B cell (primary cell): ENCODE results near the gene DNAAF5. TPM values are rescaled to one million over a fixed set of nuclear protein-coding genes. Genes with fewer than 3 reads are reported as not detected.

Experiments used
- ATAC-seq: fragments of 200-7000 bp; cut with Tn5 transposase; one replicate; pipeline ENCODE4 v1.10.0; 2021; ENCODE audit warnings: low read depth, mild to moderate bottlenecking, moderate number of reproducible peaks, moderate library complexity
- CTCF ChIA-PET: fragments of 350-600 bp; sonication (Branson Sonifier 250); formaldehyde crosslinking; loops from one replicate; lab custom pipeline; 2021; ENCODE audit warnings: antibody characterized with exemption, inconsistent platforms; lab: Charles Lee
- POLR2A ChIA-PET: fragments of 350-600 bp; sonication (Branson Sonifier 250); formaldehyde crosslinking; loops from one replicate; lab custom pipeline; 2021; ENCODE audit warnings: antibody characterized with exemption; lab: Charles Lee
- DNase-seq: peaks from one replicate; pipeline ENCODE4 v3.0.0; 2013
- H2AFZ ChIP-seq: 2 replicates; pipeline ENCODE4 v1.6.1; 2012; ENCODE audit warnings: mild to moderate bottlenecking, low read depth, low read length; ENCODE audit not compliant: insufficient read depth, poor library complexity, severe bottlenecking
- H3K27ac ChIP-seq, 2 donors: 1 replicate in 1 of 2; 2 replicates in 1 of 2; pipeline ENCODE4 v1.5.1; 2012 to 2013; ENCODE audit warnings: low read length in 2 of 2, mild to moderate bottlenecking in 2 of 2, moderate library complexity in 1 of 2
- H3K27me3 ChIP-seq, 4 experiments: fragments of 200-600 bp in 1 of 4; sonication (generic) in 1 of 4; replicated peaks in 1 of 4; 1 replicate in 2 of 4; 2 replicates in 2 of 4; pipeline versions ENCODE4 v1.6.1 to v1.7.0; 2013 to 2016; ENCODE audit warnings: low read length in 3 of 4, mild to moderate bottlenecking in 2 of 4, mixed read lengths in 1 of 4, moderate library complexity in 1 of 4; ENCODE audit not compliant: insufficient read depth in 4 of 4, control insufficient read depth in 3 of 4; ENCODE audit errors: control extremely low read depth in 1 of 4
- H3K36me3 ChIP-seq, 2 experiments: replicated peaks in 1 of 2; 1 replicate in 1 of 2; 2 replicates in 1 of 2; pipeline versions ENCODE4 v1.6.1 to v1.7.1; 2013; ENCODE audit warnings: low read length in 1 of 2; ENCODE audit not compliant: insufficient read depth in 2 of 2, control insufficient read depth in 1 of 2; ENCODE audit errors: control extremely low read depth in 1 of 2, extremely low read depth in 1 of 2
- H3K4me1 ChIP-seq, 2 donors: fragments of 200-600 bp in 1 of 2; sonication (generic) in 1 of 2; 1 replicate in 1 of 2; 2 replicates in 1 of 2; pipeline versions ENCODE4 v1.5.1 to v1.6.1; 2013 to 2017; ENCODE audit warnings: low read length in 2 of 2; ENCODE audit not compliant: control insufficient read depth in 2 of 2, insufficient read depth in 2 of 2
- H3K4me2 ChIP-seq: replicated peaks from 2 replicates; pipeline ENCODE3; 2012; ENCODE audit warnings: mild to moderate bottlenecking, low read depth, low read length; ENCODE audit not compliant: poor library complexity, severe bottlenecking
- H3K4me3 ChIP-seq, 5 experiments: fragments of 200-600 bp in 1 of 5; sonication (generic) in 1 of 5; 1 replicate in 3 of 5; 2 replicates in 2 of 5; pipeline versions ENCODE4 v1.5.1 to v1.7.0; 2011 to 2016; ENCODE audit warnings: low read length in 4 of 5, mild to moderate bottlenecking in 4 of 5, low read depth in 2 of 5, control low read depth in 1 of 5, moderate library complexity in 1 of 5; ENCODE audit not compliant: insufficient read depth in 1 of 5; ENCODE audit errors: control extremely low read depth in 1 of 5, extremely low read depth in 1 of 5
- H3K79me2 ChIP-seq: fragments of 200-600 bp; sonication (generic); one replicate; pipeline ENCODE4 v1.6.0; 2016; ENCODE audit warnings: low read length; ENCODE audit not compliant: control insufficient read depth, insufficient read depth
- H3K9ac ChIP-seq: fragments of 200-600 bp; sonication (generic); 2 replicates; pipeline ENCODE4 v1.6.1; 2017; ENCODE audit warnings: mild to moderate bottlenecking, low read length, moderate library complexity
- H3K9me3 ChIP-seq, 3 donors: one replicate each; pipeline versions ENCODE4 v1.6.1 to v1.7.1; 2013; ENCODE audit warnings: low read length in 2 of 3; ENCODE audit not compliant: control insufficient read depth in 2 of 3, insufficient read depth in 1 of 3; ENCODE audit errors: control extremely low read depth in 1 of 3
- H4K20me1 ChIP-seq: 2 replicates; pipeline ENCODE4 v1.6.0; 2012; ENCODE audit warnings: mild to moderate bottlenecking, low read length; ENCODE audit not compliant: insufficient read depth, control insufficient read depth, poor library complexity, severe bottlenecking
- H3K27ac Mint-ChIP-seq: one replicate; pipeline ENCODE4 v1.8.0; 2021; ENCODE audit warnings: mixed read lengths
- H3K27me3 Mint-ChIP-seq: one replicate; pipeline ENCODE4 v1.8.0; 2021; ENCODE audit warnings: mixed read lengths
- H3K4me1 Mint-ChIP-seq: one replicate; pipeline ENCODE4 v1.8.0; 2021; ENCODE audit warnings: mixed read lengths
- H3K4me3 Mint-ChIP-seq: one replicate; pipeline ENCODE4 v1.8.0; 2021; ENCODE audit warnings: mixed read lengths
- H3K9me3 Mint-ChIP-seq: one replicate; pipeline ENCODE4 v1.8.0; 2022; ENCODE audit warnings: mixed read lengths; ENCODE audit not compliant: insufficient read depth
- CTCF ChIP-seq: fragments of 200-600 bp; IDR thresholded peaks from one replicate; pipeline ENCODE4 v1.8.0; 2022; ENCODE audit warnings: antibody characterized with exemption, mild to moderate bottlenecking
- EZH2 ChIP-seq: IDR thresholded peaks from 2 replicates; pipeline ENCODE4 v1.6.1; 2012; ENCODE audit warnings: borderline replicate concordance, low read depth, mild to moderate bottlenecking, moderate library complexity, low read length; ENCODE audit not compliant: insufficient read depth, poor library complexity, severe bottlenecking
- WGBS: methylation state at CpG from one replicate; pipeline ENCODE4 v1.1.5; 2013; ENCODE audit warnings: missing lambda C conversion rate; ENCODE audit not compliant: insufficient coverage; 5-methylcytosine and 5-hydroxymethylcytosine counted together
- intact Hi-C: fragments of 100-400 bp; cut with micrococcal nuclease; formaldehyde crosslinking; loops from one replicate; pipeline ENCODE4 v1.10.0; 2022
- polyA plus RNA-seq: library from polyadenylated mRNA; depleted of rRNA; stranded (reverse); fragments of >200 nt; gene quantifications from 2 replicates; pipeline ENCODE4 v1.2.3, GENCODE V29; 2012
- total RNA-seq, 2 donors: library from RNA; stranded (reverse); fragments of 120-200 nt in 1 of 2; gene quantifications; 1 replicate in 1 of 2; 2 replicates in 1 of 2; pipeline versions ENCODE4 v1.2.3 to v1.2.4, GENCODE V29; 2013 to 2022

The DNAAF5 gene
- total and polyA plus RNA-seq, 2 donors (not counting 1 experiment from before 2014, with no cell fraction given), result 18.0 to 21.4 TPM

GRCh38 chr7:831596-832166 lies 105.2 kb downstream of the DNAAF5 start:
- H3K9me3 Mint-ChIP-seq, result no peaks in the 10 kb centered on the region
- ChIA-PET POLR2A (interaction anchor here (0.6 to 1.7 kb wide), 2 partner anchors 15 to 115 kb away, joined by 4 to 8 read pairs; no protein-coding TSS in a partner anchor), CTCF (interaction anchor here (1.0 to 2.7 kb wide), 4 partner anchors 15 to 43 kb away, joined by 3 to 13 read pairs (median 4); no protein-coding TSS in a partner anchor)
- H3K4me1 Mint-ChIP-seq, result peaks cover 51% of the 10 kb centered on the region
- H3K27me3 ChIP-seq, result no peaks in the 10 kb centered on the region
- TF ChIP-seq EZH2 (no peak), CTCF (no peak)
- ATAC-seq (peak; percentile 67), DNase-seq (no peak)
- H3K27me3 Mint-ChIP-seq, result no peaks in the 10 kb centered on the region
- peak overlapping the region; percentile 76 to 89 for H3K27ac ChIP-seq
- WGBS, result 29% methylated on average over 4 of the region's 7 CpGs
- H4K20me1 ChIP-seq, result peaks cover 73% of the 10 kb centered on the region
- H3K36me3 ChIP-seq, result peaks cover 0 to 11% of the 10 kb centered on the region in 2 experiments
- H3K79me2 ChIP-seq, result peaks cover 99% of the 10 kb centered on the region
- H2AFZ ChIP-seq, result no peak overlapping the region
- no peaks in the 10 kb centered on the region for H3K9me3 ChIP-seq
- H3K9ac ChIP-seq, result peak overlapping the region; percentile 51
- H3K4me3 ChIP-seq, result peak overlapping the region in 2 of 5 experiments; percentile 14 to 16
- peak overlapping the region; percentile 85 for H3K4me3 Mint-ChIP-seq
- peak overlapping the region; percentile 53 for H3K4me2 ChIP-seq
- peak overlapping the region; percentile 93 for H3K27ac Mint-ChIP-seq
- intact Hi-C loops, result loop anchor here (1.0 to 5.0 kb wide), 3 partner anchors 18 to 105 kb away; partner anchors contain the start of gene DNAAF5
- H3K4me1 ChIP-seq, result peaks cover 31 to 32% of the 10 kb centered on the region in 2 donors
